Stimulated activated CD4-positive, alpha-beta T cell treated with anti-CD3 and anti-CD28 coated beads, Interleukin-2, amount 100 ng/mL, for 4 hours (primary cell): ENCODE measurements around the gene RNU6-9.
"Not testable (repeated sequence)": the region's sequence is repeated elsewhere in the genome, so short reads cannot be mapped to it uniquely, and the experiment has no call there.

Experiments
- DNase-seq: peaks from one replicate; pipeline ENCODE4 v3.0.0-alpha.2; 2020; ENCODE audit warnings: low read depth

The RNU6-9 gene

DNA sequence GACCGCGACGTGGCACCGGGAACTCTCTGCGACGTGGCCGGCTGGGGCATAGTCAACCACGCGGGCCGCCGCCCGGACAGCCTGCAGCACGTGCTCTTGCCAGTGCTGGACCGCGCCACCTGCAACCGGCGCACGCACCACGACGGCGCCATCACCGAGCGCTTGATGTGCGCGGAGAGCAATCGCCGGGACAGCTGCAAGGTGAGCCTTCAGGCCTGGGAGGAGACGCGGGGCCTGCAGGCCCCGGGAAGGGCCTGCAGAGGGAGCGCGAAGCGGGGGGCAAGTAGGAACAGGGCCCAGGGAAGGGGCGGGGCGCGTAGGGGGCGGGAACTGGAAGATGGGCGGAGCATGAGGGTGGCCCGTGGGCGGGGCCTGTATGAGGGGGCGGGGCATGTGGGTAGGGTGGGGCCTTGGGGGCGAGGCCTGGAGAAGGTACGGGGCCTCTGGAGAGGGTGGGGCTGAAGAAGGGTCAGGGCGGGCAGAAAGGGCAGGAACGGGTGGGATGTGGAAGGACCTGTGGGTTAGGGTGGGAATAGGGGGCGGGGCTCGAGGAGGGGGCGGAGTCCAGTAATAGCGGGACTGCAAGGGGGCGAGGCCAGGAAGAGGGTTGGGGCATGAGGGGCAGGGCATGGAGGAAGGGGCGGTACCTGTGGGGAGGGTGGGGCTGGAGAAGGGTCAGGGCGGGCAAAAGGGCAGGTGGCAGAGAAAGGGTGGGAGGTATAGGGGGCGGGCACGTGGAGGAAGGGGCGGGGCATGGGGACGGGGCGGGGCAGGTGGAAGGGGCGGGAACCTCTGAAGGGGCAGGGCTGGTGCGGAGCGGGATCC is 31.3 kb upstream of the RNU6-9 start:
- DNase-seq, result peak; percentile 44

DNA sequence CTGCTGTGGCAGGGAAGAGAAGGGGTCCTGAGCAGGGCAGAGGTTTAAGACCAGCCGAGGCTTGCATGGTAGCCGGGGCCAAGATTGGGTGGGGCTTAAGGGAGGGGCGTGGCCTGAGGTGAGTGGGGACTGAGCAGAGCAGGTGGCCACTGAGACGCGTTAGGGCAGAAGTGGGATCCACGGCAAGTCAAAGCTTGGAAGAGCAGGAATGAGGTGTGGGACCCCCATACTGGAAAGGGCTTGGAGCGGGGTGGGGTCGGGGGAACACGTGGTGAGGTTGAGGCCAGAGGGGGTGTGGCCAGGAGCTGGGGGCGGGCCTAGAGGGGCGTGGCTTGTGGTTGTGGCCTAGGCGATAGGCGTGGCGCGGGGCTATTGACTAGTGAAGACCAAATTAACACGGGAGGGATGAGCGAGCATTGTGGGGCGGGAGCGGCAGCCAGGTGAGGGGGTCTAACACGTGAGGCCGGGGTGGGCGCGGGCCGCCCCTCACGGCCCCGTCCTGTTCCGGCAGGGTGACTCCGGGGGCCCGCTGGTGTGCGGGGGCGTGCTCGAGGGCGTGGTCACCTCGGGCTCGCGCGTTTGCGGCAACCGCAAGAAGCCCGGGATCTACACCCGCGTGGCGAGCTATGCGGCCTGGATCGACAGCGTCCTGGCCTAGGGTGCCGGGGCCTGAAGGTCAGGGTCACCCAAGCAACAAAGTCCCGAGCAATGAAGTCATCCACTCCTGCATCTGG is 30.5 kb upstream of the RNU6-9 start:
- peak; percentile 61 for DNase-seq

DNA sequence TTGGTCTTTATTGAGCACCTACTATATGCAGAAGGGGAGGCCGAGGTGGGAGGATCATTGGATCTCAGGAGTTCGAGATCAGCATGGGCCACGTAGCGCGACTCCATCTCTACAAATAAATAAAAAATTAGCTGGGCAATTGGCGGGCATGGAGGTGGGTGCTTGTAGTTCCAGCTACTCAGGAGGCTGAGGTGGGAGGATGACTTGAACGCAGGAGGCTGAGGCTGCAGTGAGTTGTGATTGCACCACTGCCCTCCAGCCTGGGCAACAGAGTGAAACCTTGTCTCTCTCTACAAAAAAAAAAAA is 30.0 kb upstream of the RNU6-9 start:
- DNase-seq, result no peak

GRCh38 chr19:866769-867300 is 26.4 kb upstream of the RNU6-9 start:
- no peak for DNase-seq

- no peak for DNase-seq
Observed at GRCh38 chr19:867301-867793, 25.9 kb upstream of the RNU6-9 start.

DNA sequence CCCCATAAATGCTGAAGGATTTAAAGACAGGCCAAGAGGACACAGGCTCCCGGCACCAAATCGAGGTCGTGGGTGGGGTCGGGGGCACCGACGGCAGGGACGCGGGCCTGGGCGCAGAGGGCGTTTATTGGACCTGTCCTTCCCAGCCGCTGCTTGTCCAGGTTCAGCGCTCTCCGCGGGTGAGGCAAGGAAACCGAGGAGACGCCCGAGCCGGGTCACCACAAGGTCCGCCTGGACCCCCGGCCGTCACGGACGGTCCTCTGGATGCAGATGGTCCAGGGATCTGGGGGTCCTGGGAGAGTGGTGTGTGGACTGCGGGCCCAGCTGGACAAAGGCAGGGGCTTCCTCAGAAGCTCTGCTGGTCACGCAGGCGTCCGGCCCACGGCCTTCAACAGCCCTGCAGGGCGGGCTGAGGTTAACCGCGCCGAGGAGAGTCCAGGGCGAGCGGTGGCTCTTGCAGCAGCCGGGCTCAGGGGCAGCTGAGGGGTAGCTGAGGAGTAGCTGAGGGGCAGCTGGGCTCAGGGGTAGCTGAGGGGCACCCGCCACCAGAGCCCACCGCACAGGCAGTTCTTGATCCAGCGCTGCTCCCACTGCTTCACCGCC is 25.3 kb upstream of the RNU6-9 start:
- DNase-seq, result no peak

- no peak for DNase-seq
Observed at GRCh38 chr19:868458-869244, 24.6 kb upstream of the RNU6-9 start.

DNA sequence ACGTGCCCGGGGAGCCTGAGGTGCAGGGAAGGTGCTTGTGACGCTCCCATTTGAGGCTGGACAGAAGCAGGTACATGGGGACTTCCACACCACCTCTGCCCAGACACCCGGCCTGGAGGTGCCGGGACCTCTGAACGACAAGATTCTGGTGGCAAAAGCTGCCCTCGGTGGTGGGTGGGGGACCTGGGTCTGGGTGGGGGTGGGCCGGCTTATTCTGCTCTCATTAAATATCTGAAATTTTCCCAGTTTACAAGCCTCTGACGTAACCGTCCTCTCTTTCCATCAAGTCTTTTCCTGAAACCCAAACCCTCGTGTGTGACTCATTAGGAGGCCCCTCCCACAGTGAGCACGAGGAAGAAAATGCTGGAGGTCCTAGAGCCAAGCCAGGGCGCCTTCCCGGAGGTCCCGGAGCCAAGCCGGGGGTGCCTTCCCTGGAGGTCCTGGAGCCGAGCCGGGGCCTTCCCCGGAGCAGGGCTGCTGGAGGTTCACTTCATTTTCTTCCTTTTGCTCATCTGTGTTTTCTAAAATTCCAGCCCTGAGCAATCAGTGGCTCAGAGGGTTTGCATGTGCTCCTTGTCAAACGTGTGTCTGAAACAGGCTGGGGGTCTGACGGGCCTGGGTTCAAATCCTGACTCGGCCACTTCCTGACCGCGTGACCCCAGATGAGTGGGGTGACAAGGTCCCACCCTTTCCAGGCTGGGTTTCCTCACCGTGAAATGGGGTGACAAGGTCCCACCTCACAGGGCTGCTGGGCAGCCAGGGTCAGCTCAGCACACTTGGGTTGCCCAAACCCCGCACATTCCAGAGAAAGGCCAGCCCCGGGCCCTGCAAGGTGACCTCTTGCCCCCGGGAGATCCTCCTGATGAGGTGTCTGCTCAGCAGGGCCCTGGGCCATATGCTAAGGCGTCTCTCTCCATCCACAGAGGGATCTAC is 23.8 kb upstream of the RNU6-9 start:
- DNase-seq, result no peak

DNA sequence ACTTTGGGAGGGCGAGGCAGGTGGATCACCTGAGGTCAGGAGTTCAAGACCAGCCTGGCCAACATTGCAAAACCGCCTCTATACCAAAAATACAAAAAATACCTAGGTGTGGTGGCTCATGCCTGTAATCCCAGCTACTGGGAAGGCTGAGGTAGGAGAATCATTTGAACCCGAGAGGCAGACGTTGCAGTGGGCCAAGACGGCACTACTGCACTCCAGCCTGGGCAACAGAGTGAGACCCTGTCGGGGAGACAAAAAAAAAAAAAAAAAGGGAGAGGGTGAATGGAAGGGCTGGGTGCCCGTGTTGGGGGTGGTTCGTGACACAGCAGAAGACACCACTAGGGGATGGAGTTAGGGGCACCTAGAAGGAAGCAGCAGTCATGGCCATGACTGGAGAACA is 23.0 kb upstream of the RNU6-9 start:
- no peak for DNase-seq

DNA sequence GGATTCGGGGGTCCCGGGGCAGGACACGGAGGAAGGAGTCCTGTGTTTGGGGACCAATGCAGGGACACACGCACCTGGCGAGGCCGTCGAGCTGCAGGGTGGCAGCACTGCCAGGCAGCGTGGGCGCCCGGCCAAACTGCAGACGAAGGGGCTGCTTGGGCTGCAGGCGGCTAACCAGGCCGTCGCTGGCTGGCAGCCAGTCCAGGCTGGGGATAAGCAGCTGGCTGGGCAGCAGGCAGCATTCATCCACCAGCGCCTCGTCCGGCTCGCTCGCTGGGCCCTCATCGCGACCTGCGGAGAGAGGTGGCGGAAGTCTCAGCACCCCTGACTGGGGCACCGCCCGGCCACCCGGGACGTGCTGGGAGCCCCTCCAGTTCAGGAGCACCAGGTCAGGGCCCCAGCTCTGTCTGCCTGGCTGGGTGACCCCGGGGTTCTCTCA is 22.3 kb upstream of the RNU6-9 start:
- no peak for DNase-seq

DNA sequence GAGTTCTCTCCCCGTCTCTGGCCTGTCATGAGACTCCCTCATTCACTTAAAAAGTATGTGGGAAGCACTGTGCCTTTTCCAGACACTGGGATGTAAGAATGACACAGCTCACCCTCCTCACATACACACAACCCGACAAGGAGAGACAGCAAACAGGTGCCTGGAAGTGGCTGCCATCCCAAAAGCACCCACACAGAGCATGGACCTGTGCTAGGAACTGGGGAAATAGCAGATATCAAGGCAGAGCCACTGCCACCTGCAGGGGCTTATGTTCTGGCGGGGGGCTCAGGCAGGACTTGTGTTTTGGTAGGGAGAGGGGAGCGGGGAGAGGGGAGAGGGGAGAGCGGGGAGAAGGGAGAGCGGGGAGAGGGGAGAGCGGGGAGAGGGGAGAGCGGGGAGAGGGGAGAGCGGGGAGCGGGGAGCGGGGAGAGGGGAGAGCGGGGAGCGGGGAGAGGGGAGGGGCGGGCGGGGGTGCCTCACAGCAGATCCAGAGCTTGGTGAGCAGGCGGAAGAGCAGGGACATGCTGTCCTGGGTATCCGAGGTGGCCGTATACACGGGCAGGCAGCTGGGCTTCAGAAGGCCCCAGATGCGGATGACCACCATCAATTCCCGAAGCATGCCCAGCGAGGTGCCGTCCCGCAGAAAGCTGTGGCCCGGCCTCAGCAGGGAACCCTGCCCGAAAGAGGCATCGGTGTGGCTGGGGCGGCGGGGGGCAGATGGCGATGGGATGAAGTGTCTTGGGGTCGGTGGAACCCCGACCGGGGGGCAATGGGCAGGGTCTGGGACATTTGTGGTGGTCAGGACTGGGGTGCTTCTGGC is 21.6 kb upstream of the RNU6-9 start:
- no peak for DNase-seq

DNA sequence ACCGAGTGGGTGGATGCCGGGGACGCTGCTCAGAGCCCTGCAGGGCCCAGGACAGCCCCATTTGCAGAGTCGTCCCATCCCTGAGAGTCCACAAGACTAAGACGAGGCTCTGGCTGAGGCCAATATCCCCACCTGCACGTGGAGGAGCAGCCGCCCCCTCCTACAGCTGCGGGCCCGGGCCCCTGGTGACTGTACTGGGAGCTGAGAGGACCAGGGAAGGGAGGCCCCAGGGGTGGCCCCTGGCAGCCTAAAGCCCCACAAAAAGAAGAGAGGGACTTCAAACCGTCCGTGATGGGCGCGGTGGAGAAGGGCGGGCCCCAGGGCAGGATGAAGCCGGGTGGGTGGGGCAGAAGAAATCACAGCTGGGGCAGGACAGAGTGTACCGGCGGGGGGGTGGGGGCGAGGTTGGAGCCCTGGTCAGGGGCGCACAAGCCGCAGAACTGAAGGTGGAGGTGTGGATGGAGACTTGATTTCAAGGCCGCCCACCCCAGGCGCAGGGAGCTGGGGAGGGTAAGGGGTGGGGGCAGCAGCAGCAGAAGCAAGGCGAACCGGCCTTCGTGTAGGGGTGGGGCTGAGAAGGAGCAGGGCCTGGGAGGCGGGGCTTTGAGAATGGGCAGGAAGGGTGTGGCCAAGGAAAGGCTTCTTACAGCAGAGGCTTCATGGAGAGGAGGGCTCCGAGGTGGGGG is 20.9 kb upstream of the RNU6-9 start:
- peak; percentile 72 for DNase-seq

DNA sequence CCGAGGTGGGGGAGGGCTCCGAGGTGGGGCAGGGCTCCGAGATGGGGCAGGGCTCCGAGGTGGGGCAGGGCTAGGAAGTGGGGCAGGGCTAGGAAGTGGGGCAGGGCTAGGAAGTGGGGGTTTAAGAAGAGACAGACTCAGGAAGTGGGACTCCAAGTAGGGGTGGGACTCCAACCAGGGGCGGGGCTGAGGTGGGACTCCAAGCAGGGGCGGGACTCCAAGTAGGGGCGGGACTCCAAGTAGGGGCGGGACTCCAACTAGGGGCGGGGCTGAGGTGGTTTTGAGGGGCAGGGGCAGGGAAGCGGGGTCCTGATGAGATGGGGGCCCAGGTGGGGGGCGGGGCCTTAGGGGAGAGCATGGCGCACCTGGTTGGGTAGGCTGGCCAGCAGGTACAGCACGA is 20.2 kb upstream of the RNU6-9 start:
- DNase-seq, result peak; percentile 38

- no peak for DNase-seq
Observed at GRCh38 chr19:873561-874041, 19.7 kb upstream of the RNU6-9 start.

DNA sequence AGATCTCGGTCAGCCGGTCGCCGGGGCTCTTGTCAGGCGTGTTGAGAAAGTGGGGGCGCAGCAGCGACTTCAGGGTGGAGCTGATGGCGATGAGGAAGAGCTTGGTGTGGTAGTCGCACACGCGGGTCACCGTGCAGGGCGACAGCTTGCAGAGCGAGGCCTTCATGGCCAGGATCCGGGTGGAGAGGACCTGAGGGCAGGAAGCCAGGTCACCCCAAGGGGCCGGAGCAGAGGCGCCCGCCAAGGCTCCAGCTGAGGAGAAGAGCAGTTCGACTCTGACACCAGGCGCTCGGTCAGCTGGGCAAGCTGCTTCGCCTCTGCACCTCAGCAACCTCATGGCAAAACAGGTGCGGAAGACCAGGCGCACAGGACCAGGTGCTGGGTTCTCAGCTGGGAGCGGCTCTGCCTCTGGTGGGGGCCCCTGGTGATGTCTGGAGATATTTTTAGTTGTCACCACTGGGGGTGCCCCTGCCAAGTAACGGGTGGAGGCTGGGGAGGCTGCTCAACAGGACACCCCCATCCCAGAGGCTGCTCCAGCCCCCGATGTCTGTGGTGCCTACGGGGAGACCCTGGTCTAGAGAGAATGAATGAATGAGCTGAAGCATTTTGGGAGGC is 17.9 kb upstream of the RNU6-9 start:
- no peak for DNase-seq

GRCh38 chr19:876089-876488 is 17.2 kb upstream of the RNU6-9 start:
- DNase-seq, result no peak

DNA sequence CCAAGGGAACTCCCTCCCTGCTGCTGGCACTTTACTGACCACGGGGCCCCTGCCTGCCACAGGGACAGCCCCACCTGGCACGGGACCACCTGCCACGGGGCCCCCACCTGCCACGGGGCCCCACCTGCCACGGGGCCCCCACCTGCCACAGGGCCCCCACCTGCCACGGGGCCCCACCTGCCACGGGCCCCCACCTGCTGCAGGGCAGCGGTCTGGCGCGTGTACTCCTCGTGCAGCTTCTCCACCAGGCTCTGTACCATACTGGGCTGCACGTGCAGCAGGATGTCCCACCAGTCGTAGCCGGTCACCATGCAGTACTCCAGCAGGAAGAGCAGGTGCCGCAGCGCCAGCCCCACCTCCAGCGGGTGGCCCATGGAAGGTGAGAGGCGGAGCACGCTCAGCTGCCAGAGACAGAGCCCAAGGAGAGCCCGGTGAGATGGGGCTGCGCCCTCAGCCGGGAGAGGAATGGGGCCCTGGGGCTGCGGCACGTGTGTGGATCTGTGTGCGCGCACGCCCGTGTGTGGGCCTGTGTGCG is 16.4 kb upstream of the RNU6-9 start:
- no peak for DNase-seq

- DNase-seq, result not testable (repeated sequence)
Observed at GRCh38 chr19:877992-878660, 15.2 kb upstream of the RNU6-9 start.
